Spleen (tissue), 11 donors: ENCODE data around the gene ARHGEF7. TPM values are rescaled to one million over a fixed set of nuclear protein-coding genes. Genes with fewer than 3 reads are reported as not detected.

Experiments used
- DNase-seq: peaks from one replicate; pipeline ENCODE4 v3.0.0-alpha.2; 2020
- H3K27ac ChIP-seq, 8 donors: fragments of 200-600 bp; sonication (generic) in 7 of 8; 1 replicate in 4 of 8; 2 replicates in 4 of 8; pipeline versions ENCODE4 v1.5.0 to v1.8.0; 2016 to 2021; ENCODE audit warnings: inconsistent platforms in 4 of 8, mild to moderate bottlenecking in 4 of 8, moderate library complexity in 1 of 8
- H3K27me3 ChIP-seq, 7 donors: fragments of 200-600 bp; sonication (generic) in 6 of 7; replicated peaks in 1 of 7; 1 replicate in 4 of 7; 2 replicates in 3 of 7; pipeline versions ENCODE4 v1.5.0 to v1.8.0; 2016 to 2021; ENCODE audit warnings: inconsistent platforms in 3 of 7, mild to moderate bottlenecking in 1 of 7
- H3K36me3 ChIP-seq, 6 donors: fragments of 200-600 bp; sonication (generic) in 5 of 6; 1 replicate in 4 of 6; 2 replicates in 2 of 6; pipeline versions ENCODE4 v1.5.0 to v1.8.0; 2016 to 2021; ENCODE audit warnings: inconsistent platforms in 2 of 6
- H3K4me1 ChIP-seq, 6 donors: fragments of 200-600 bp; sonication (generic) in 5 of 6; 1 replicate in 3 of 6; 2 replicates in 3 of 6; pipeline versions ENCODE4 v1.5.0 to v1.8.0; 2016 to 2021; ENCODE audit warnings: inconsistent platforms in 3 of 6
- H3K4me3 ChIP-seq, 8 donors: fragments of 200-600 bp; sonication (generic) in 7 of 8; 1 replicate in 4 of 8; 2 replicates in 4 of 8; pipeline versions ENCODE4 v1.5.0 to v1.8.0; 2016 to 2021; ENCODE audit warnings: inconsistent platforms in 4 of 8, mild to moderate bottlenecking in 4 of 8, moderate library complexity in 2 of 8
- H3K9me3 ChIP-seq, 8 donors: fragments of 200-600 bp; sonication (generic) in 7 of 8; 1 replicate in 4 of 8; 2 replicates in 4 of 8; pipeline versions ENCODE4 v1.5.0 to v1.8.0; 2016 to 2021; ENCODE audit warnings: inconsistent platforms in 4 of 8
- CTCF ChIP-seq, 11 experiments: fragments of 200-600 bp in 7 of 11; fragments of 450-650 bp in 4 of 11; sonication (generic) in 4 of 11; IDR thresholded peaks in 8 of 11; conservative IDR thresholded peaks in 3 of 11; 1 replicate in 7 of 11; 2 replicates in 4 of 11; pipeline versions ENCODE4 v1.4.0 to v1.8.0; 2016 to 2021; ENCODE audit warnings: antibody characterized with exemption in 11 of 11, inconsistent platforms in 4 of 11, mild to moderate bottlenecking in 1 of 11
- POLR2A ChIP-seq, 3 donors: fragments of 450-650 bp; IDR thresholded peaks; one replicate each; pipeline ENCODE4 v1.5.1; 2017; ENCODE audit warnings: antibody characterized with exemption in 3 of 3, mild to moderate bottlenecking in 1 of 3
- POLR2AphosphoS5 ChIP-seq, 3 donors: sonication (generic); formaldehyde crosslinking; IDR thresholded peaks; one replicate each; pipeline ENCODE4 v1.5.1; 2017; ENCODE audit warnings: antibody characterized with exemption in 3 of 3
- WGBS, 5 donors: extraction: QIAGEN DNeasy Blood & Tissue Kit in 3 of 5; methylation state at CpG; one replicate each; pipeline versions ENCODE4 v1.1.5 to v1.1.7; 2013 to 2018; 5-methylcytosine and 5-hydroxymethylcytosine counted together
- intact Hi-C: fragments of 100-400 bp; cut with DNase I; formaldehyde crosslinking; loops from one replicate; pipeline ENCODE4 v1.15.0; 2023; ENCODE audit warnings: low total_unique reads
- polyA plus RNA-seq, 3 donors: library from polyadenylated mRNA; stranded (reverse); fragments of 200-250 nt; gene quantifications; one replicate each; pipeline ENCODE4 v1.2.1, GENCODE V29; 2013
- total RNA-seq, 7 donors: library from RNA; depleted of rRNA in 3 of 7; stranded (reverse); fragments of >200 nt in 3 of 7; fragmentation: NEBNext Ultra II Directional in 4 of 7; extraction: Animal tissue kit (Norgen Biotek cat#: 25700) in 4 of 7; gene quantifications; one replicate each; pipeline versions ENCODE4 v1.1.0 to v1.2.1, GENCODE V29; 2016 to 2021
- donor health status: healthy with polysubstance abuse.
- donor health status: DM: no; HTN: no; CAD: no; lungs with moderate emphysema.
- donor health status: DM: no; HTN: no; CAD: no.
- donor health status: Bipolar disorder and iron deficiency.
- donor health status: healthy.
- donor health status: DM: no; HTN: no; CAD: no.
- donor health status: DM: yes; HTN: yes; CAD: no.

The ARHGEF7 gene
- total and polyA plus RNA-seq, 10 donors = 18.0 to 192 (median 114) TPM

GRCh38 chr13:111241006-111241755, 126.1 kb downstream of the ARHGEF7 start:
- TF ChIP-seq POLR2AphosphoS5 (IDR thresholded peaks at IDR 0.05) (peak in 1 of 3 donors; percentile 13), POLR2A (IDR thresholded peaks at IDR 0.05) (no peak)
- 84 to 92% (median 89%) methylated on average over 16 of the region's 16 CpGs for WGBS, 5 donors

GRCh38 chr13:111241862-111242261, 126.8 kb downstream of the ARHGEF7 start:
- peaks cover 0 to 4% (median 0%) of the 10 kb centered on the region in 6 donors for H3K4me1 ChIP-seq
- no peak overlapping the region for H3K4me3 ChIP-seq
- intact Hi-C loops = no loop called here
- no peak for DNase-seq
- 89 to 95% (median 93%) methylated on average over 11 of the region's 11 CpGs for WGBS, 5 donors
- H3K36me3 ChIP-seq = peaks cover 6 to 92% (median 43%) of the 10 kb centered on the region in 6 donors
- no peaks in the 10 kb centered on the region for H3K27me3 ChIP-seq
- no peaks in the 10 kb centered on the region for H3K9me3 ChIP-seq
- no peak overlapping the region for H3K27ac ChIP-seq
- no peak for TF ChIP-seq POLR2AphosphoS5 (IDR thresholded peaks at IDR 0.05)
- no peak for TF ChIP-seq POLR2A (IDR thresholded peaks at IDR 0.05)
- TF ChIP-seq CTCF (IDR thresholded peaks at IDR 0.05 in 8 of 11, conservative IDR thresholded peaks at IDR 0.05 in 3 of 11) = no peak

More at GRCh38 chr13:111241006-111241755, 126.1 kb downstream of the ARHGEF7 start:
- Histone ChIP-seq H3K4me3 (no peak overlapping the region), H3K36me3 (peaks cover 6 to 92% (median 42%) of the 10 kb centered on the region in 6 donors), H3K27me3 (no peaks in the 10 kb centered on the region), H3K4me1 (peaks cover 0 to 4% (median 0%) of the 10 kb centered on the region in 6 donors), H3K27ac (no peak overlapping the region), H3K9me3 (no peaks in the 10 kb centered on the region)
- DNase-seq = no peak
- intact Hi-C loops = no loop called here

- DNase-seq = no peak
- no peak for TF ChIP-seq POLR2A (IDR thresholded peaks at IDR 0.05)
- no peak for TF ChIP-seq POLR2AphosphoS5 (IDR thresholded peaks at IDR 0.05)
- no peak for TF ChIP-seq CTCF (IDR thresholded peaks at IDR 0.05 in 8 of 11, conservative IDR thresholded peaks at IDR 0.05 in 3 of 11)
- Histone ChIP-seq H3K4me1 (peaks cover 0 to 4% (median 0%) of the 10 kb centered on the region in 6 donors), H3K27me3 (no peaks in the 10 kb centered on the region), H3K4me3 (no peak overlapping the region), H3K36me3 (peaks cover 6 to 98% (median 48%) of the 10 kb centered on the region in 6 donors), H3K9me3 (no peaks in the 10 kb centered on the region), H3K27ac (no peak overlapping the region)
- intact Hi-C loops = no loop called here
- 94 to 97% (median 96%) methylated on average over 8 of the region's 8 CpGs for WGBS, 5 donors
Measured at GRCh38 chr13:111242585-111242984, 127.5 kb downstream of the ARHGEF7 start.

- Histone ChIP-seq H3K9me3 (no peaks in the 10 kb centered on the region), H3K4me3 (no peak overlapping the region), H3K36me3 (peaks cover 9 to 100% (median 54%) of the 10 kb centered on the region in 6 donors), H3K4me1 (peaks cover 0 to 9% (median 0%) of the 10 kb centered on the region in 6 donors), H3K27ac (no peak overlapping the region), H3K27me3 (no peaks in the 10 kb centered on the region)
- no peak for TF ChIP-seq POLR2A (IDR thresholded peaks at IDR 0.05)
- TF ChIP-seq POLR2AphosphoS5 (IDR thresholded peaks at IDR 0.05) = no peak
- TF ChIP-seq CTCF (IDR thresholded peaks at IDR 0.05 in 8 of 11, conservative IDR thresholded peaks at IDR 0.05 in 3 of 11) = no peak
- no peak for DNase-seq
- intact Hi-C loops = no loop called here
- 94 to 98% (median 97%) methylated on average over 1 of the region's 1 CpG for WGBS, 5 donors
Measured at GRCh38 chr13:111243981-111244380, 128.9 kb downstream of the ARHGEF7 start.
